ENCODE results near the gene ZNF200.

DNA sequence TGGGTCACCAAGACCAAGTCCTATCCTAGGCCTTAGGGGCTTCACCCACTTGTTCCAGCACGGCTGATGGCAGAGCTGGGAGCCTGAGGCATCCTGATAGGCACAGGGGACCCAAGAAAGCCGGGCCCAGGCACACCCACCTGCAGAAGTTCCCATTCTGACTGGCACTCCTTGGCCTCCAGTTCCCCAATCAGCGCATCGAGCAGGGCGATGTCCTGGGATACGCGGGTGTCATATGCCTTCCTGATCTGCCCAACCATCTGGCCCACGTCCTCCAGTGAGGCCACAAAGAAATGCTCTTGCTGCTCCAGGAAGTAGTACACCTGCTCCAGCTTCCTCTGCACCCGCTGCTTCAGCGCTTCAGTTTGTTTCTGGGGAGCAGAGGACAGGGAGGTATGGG lies 11.9 kb upstream of the ZNF200 start:
- no peak for TF ChIP-seq GATA3 (IDR thresholded peaks at IDR 0.05; ENCODE audit: low read depth, low read length)
- no peak for TF ChIP-seq GATA2 (IDR thresholded peaks at IDR 0.05; ENCODE audit: low read depth, low read length)

All from SH-SY5Y (cell line).